SIG-M5 treated with dmso at 0.1 percent for 504 hours (cell line): Measurements from ENCODE around the gene WDR70.
"Not testable (repeated sequence)": the region's sequence is repeated elsewhere in the genome, so short reads cannot be mapped to it uniquely, and the experiment has no call there.

Experiments
- DNase-seq: peaks from one replicate; lab custom pipeline; 2025; ENCODE audit not compliant: unreplicated experiment; lab: John Stamatoyannopoulos, UW

WDR70 gene

GRCh38 chr5:37453252-37453651 lies 74.1 kb downstream of the WDR70 start:
- not testable (repeated sequence) for DNase-seq

GRCh38 chr5:37454402-37455055 lies 75.4 kb downstream of the WDR70 start:
- not testable (repeated sequence) for DNase-seq

- DNase-seq = peak; percentile 89
Measured at GRCh38 chr5:37463191-37464051, 84.3 kb downstream of the WDR70 start.

GRCh38 chr5:37464581-37464980 lies 85.5 kb downstream of the WDR70 start:
- not testable (repeated sequence) for DNase-seq

- not testable (repeated sequence) for DNase-seq
Measured at GRCh38 chr5:37469383-37469782, 90.3 kb downstream of the WDR70 start.

- no peak for DNase-seq
Measured at GRCh38 chr5:37471666-37472197, 92.6 kb downstream of the WDR70 start.

GRCh38 chr5:37477426-37477825 lies 98.3 kb downstream of the WDR70 start:
- no peak for DNase-seq

- DNase-seq = no peak
Measured at GRCh38 chr5:37478121-37478894, 99.2 kb downstream of the WDR70 start.

GRCh38 chr5:37481395-37481794 lies 102.3 kb downstream of the WDR70 start:
- DNase-seq = not testable (repeated sequence)

- DNase-seq = peak; percentile 4
Measured at GRCh38 chr5:37490120-37490810, 111.1 kb downstream of the WDR70 start.

GRCh38 chr5:37490931-37491330 lies 111.8 kb downstream of the WDR70 start:
- no peak for DNase-seq

- no peak for DNase-seq
Measured at GRCh38 chr5:37492778-37493555, 113.8 kb downstream of the WDR70 start.

- no peak for DNase-seq
Measured at GRCh38 chr5:37494756-37495155, 115.6 kb downstream of the WDR70 start.

- DNase-seq = no peak
Measured at GRCh38 chr5:37495210-37495609, 116.1 kb downstream of the WDR70 start.

GRCh38 chr5:37495668-37496347 lies 116.7 kb downstream of the WDR70 start:
- no peak for DNase-seq

GRCh38 chr5:37496902-37497445 lies 117.9 kb downstream of the WDR70 start:
- no peak for DNase-seq

GRCh38 chr5:37501152-37501551 lies 122.0 kb downstream of the WDR70 start:
- DNase-seq = no peak

- no peak for DNase-seq
Measured at GRCh38 chr5:37506241-37506640, 127.1 kb downstream of the WDR70 start.

- DNase-seq = no peak
Measured at GRCh38 chr5:37506722-37507121, 127.6 kb downstream of the WDR70 start.
